ENCODE data around the gene NFIB. TPM values are rescaled to one million over a fixed set of nuclear protein-coding genes. Genes with fewer than 3 reads are reported as not detected.

The NFIB gene
- total RNA-seq, 2 donors from 2014 or later = 54.8 to 114 TPM

DNA sequence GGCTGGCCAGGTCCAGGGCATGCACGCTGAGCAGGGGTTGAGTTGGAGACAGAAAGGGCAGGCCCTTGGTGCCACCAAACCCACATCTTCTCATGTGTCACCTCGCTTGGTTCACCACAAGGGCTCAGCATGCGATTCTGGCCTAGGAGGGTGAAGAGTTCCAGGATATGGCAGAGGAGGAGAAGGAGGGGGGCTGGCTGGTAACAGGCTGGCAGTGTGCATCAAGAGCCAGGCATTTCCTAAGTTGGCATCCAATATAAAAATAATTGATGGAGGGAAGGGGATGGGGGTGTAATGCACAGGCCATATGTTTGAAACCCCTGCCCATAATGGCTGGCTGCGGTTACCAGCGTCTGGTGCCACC lies 255.6 kb downstream of the NFIB start:
- no peak overlapping the region for H3K27ac ChIP-seq
- DNase-seq (ENCODE audit: low spot score) (no peak), ATAC-seq (ENCODE audit: insufficient number of reproducible peaks, low FRiP score, low read depth) (no peak)
- H3K4me1 ChIP-seq (ENCODE audit: control insufficient read depth in 1 of 2, low read depth in 2 of 2) = no peaks in the 10 kb centered on the region
- no peak overlapping the region for H3K4me3 ChIP-seq
- TF ChIP-seq, protein P1, sequence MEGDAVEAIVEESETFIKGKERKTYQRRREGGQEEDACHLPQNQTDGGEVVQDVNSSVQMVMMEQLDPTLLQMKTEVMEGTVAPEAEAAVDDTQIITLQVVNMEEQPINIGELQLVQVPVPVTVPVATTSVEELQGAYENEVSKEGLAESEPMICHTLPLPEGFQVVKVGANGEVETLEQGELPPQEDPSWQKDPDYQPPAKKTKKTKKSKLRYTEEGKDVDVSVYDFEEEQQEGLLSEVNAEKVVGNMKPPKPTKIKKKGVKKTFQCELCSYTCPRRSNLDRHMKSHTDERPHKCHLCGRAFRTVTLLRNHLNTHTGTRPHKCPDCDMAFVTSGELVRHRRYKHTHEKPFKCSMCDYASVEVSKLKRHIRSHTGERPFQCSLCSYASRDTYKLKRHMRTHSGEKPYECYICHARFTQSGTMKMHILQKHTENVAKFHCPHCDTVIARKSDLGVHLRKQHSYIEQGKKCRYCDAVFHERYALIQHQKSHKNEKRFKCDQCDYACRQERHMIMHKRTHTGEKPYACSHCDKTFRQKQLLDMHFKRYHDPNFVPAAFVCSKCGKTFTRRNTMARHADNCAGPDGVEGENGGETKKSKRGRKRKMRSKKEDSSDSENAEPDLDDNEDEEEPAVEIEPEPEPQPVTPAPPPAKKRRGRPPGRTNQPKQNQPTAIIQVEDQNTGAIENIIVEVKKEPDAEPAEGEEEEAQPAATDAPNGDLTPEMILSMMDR (IDR thresholded peaks at IDR 0.05) = no peak
- H3K36me3 ChIP-seq = no peaks in the 10 kb centered on the region
- H3K27me3 ChIP-seq (replicated peaks; ENCODE audit: insufficient read depth) = no peaks in the 10 kb centered on the region
- no peaks in the 10 kb centered on the region for H3K9me3 ChIP-seq

DNA sequence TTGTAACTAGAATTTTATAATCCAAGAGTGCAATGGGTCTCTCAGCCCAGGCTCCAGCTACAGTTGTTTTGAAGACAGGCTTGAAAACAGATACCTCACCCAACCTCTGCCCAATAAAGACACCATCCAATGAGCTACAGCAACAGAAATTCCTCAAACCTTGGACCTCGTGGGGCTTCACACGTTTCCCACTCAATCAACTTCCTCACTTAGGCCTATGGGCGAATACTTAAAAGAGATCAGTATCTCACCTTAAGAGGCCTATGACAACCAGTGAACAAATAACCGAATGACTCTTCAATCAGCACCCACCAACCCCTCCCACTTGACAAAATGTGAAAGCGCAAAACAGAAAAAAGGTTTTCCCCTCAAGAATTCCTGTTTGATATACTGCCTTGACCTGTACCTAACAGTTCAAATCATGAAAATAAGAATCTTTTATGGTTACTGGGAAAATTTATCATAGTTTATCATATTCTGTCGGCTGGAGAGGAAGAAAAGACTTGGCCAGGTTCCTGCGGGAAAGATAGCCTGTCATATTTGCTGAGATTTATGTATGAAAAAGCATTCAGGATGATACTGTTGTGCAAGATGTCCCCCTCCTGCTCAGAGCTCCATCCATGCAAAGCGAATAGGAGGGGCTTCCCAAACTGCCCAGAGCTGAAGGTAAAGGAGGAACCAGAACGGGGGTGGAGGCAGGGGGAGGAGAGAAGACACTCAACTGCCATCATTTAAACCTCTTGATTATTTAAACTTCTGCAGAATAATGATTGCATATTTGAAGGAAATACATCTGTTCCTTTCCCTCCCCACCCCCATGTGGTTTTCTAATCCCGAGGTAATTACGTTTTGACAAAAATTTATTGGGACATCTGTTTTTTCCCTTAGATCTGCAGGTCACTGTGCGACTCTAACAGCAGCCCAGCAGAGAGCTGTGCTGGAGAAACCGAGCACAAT lies 256.3 kb downstream of the NFIB start:
- H3K27me3 ChIP-seq (replicated peaks; ENCODE audit: insufficient read depth) = no peaks in the 10 kb centered on the region
- H3K36me3 ChIP-seq = no peaks in the 10 kb centered on the region
- H3K9me3 ChIP-seq = no peaks in the 10 kb centered on the region
- no peaks in the 10 kb centered on the region for H3K4me1 ChIP-seq (ENCODE audit: control insufficient read depth in 1 of 2, low read depth in 2 of 2)
- ATAC-seq (ENCODE audit: insufficient number of reproducible peaks, low FRiP score, low read depth) (no peak), DNase-seq (ENCODE audit: low spot score) (no peak)
- no peak overlapping the region for H3K27ac ChIP-seq
- TF ChIP-seq, protein P1 (IDR thresholded peaks at IDR 0.05) = no peak
- no peak overlapping the region for H3K4me3 ChIP-seq

DNA sequence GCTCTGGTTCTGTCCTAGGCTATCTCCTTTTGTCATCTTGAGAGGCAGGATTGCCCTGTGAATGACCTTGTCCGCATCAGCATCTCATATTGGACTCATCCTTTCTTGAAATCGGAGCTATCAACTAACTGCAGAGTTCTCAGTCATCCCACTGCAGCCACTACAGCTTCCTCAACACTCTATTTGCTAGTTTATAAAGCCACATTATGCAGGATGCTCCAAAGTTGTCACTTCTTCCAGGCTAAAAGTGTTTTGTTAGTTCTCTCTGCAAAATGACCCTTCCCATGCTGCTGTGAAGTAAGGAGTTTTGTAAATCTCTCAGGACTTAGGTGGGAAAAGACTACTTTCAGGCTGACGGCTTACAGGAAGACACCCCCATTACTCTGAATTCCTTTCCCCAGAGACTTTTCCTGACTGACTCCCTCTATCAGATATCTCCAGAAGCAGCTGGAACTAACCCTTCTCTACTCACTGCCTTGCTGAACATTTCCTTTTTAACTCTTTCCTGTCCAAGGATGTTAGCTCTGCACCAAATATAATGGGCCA lies 257.6 kb downstream of the NFIB start:
- ATAC-seq (ENCODE audit: insufficient number of reproducible peaks, low FRiP score, low read depth) = no peak
- H3K36me3 ChIP-seq = no peaks in the 10 kb centered on the region
- H3K27ac ChIP-seq = no peak overlapping the region
- TF ChIP-seq, protein P1 (IDR thresholded peaks at IDR 0.05) = no peak
- H3K4me3 ChIP-seq = no peak overlapping the region
- no peak for DNase-seq (ENCODE audit: low spot score)
- H3K9me3 ChIP-seq = no peaks in the 10 kb centered on the region
- peaks cover 0 to 11% of the 10 kb centered on the region in 2 donors for H3K4me1 ChIP-seq (ENCODE audit: control insufficient read depth in 1 of 2, low read depth in 2 of 2)
- no peaks in the 10 kb centered on the region for H3K27me3 ChIP-seq (replicated peaks; ENCODE audit: insufficient read depth)

DNA sequence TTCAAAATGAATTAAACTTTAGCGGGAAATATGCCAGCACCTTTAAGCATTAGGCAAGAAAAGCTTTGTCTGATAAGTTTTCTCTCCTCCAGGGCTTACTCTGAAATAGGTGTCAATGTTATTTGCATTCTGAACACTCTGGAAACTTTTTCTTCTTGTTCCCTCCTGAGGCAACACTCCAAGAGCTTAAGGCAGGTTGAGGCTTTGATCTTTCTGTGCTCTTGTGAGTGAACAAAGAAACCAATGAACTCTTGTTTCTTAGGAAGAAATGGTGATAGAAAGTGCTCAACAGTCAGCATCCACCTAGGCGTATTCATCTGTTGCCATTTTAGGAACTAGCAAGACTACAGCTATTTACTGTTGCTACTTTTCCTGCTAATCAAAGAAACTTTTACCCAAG lies 259.8 kb downstream of the NFIB start:
- TF ChIP-seq, protein P1 (IDR thresholded peaks at IDR 0.05) = no peak
- Histone ChIP-seq H3K4me1 (ENCODE audit: control insufficient read depth in 1 of 2, low read depth in 2 of 2) (peaks cover 0 to 11% of the 10 kb centered on the region in 2 donors), H3K4me3 (no peak overlapping the region), H3K27me3 (replicated peaks; ENCODE audit: insufficient read depth) (no peaks in the 10 kb centered on the region), H3K27ac (no peak overlapping the region), H3K36me3 (no peaks in the 10 kb centered on the region), H3K9me3 (no peaks in the 10 kb centered on the region)
- ATAC-seq (ENCODE audit: insufficient number of reproducible peaks, low FRiP score, low read depth) (no peak), DNase-seq (ENCODE audit: low spot score) (no peak)

DNA sequence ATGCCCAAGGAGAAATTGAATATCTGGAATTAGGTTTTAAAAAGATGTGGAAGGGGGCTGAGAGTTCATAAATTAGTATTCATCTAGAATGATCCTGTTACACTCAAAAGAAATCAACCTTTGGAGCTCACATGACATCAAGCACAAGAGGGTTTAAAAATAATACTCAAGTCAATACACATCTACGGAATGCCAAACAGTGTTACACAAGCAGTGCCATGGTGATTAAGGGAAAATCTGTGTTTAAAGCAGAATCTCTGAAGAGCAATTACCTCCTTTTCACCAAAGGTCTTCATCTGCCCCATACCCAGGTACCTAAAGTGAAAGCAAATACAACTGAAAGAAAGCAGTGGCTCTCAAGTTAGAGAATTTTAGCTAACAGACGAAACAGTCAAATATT lies 261.6 kb downstream of the NFIB start:
- DNase-seq (ENCODE audit: low spot score) (no peak), ATAC-seq (ENCODE audit: insufficient number of reproducible peaks, low FRiP score, low read depth) (no peak)
- no peaks in the 10 kb centered on the region for H3K36me3 ChIP-seq
- H3K4me3 ChIP-seq = no peak overlapping the region
- no peak overlapping the region for H3K27ac ChIP-seq
- TF ChIP-seq, protein P1 (IDR thresholded peaks at IDR 0.05) = no peak
- H3K27me3 ChIP-seq (replicated peaks; ENCODE audit: insufficient read depth) = no peaks in the 10 kb centered on the region
- H3K9me3 ChIP-seq = no peaks in the 10 kb centered on the region
- peaks cover 0 to 11% of the 10 kb centered on the region in 2 donors for H3K4me1 ChIP-seq (ENCODE audit: control insufficient read depth in 1 of 2, low read depth in 2 of 2)
